Heart left ventricle (tissue), 16 donors: ENCODE measurements around the gene MSGN1. TPM values are rescaled to one million over a fixed set of nuclear protein-coding genes. Genes with fewer than 3 reads are reported as not detected.
A peak's percentile ranks its signal among the peaks of the same experiment; 100 is the strongest.

Source experiments
- ATAC-seq, 4 donors: fragments of 200-7000 bp; cut with Tn5 transposase; one replicate each; pipeline ENCODE4 v1.9.1; 2020 to 2022; ENCODE audit warnings: moderate library complexity in 4 of 4, mild to moderate bottlenecking in 3 of 4, moderate number of reproducible peaks in 1 of 4
- DNase-seq, 5 donors: peaks; one replicate each; pipeline ENCODE4 v3.0.0-alpha.2; 2020
- H3K27ac ChIP-seq, 12 donors: fragments of 200-600 bp; sonication (generic) in 4 of 12; one replicate each; pipeline versions ENCODE4 v1.5.0 to v1.8.0; 2016 to 2022; ENCODE audit warnings: mild to moderate bottlenecking in 2 of 12
- H3K27me3 ChIP-seq, 9 donors: fragments of 200-600 bp; sonication (generic) in 2 of 9; one replicate each; pipeline versions ENCODE4 v1.5.1 to v1.8.0; 2016 to 2022; ENCODE audit warnings: mild to moderate bottlenecking in 3 of 9
- H3K36me3 ChIP-seq, 9 donors: fragments of 200-600 bp; sonication (generic) in 2 of 9; one replicate each; pipeline versions ENCODE4 v1.5.0 to v1.8.0; 2018 to 2022; ENCODE audit warnings: mild to moderate bottlenecking in 2 of 9
- H3K4me1 ChIP-seq, 12 donors: fragments of 200-600 bp; sonication (generic) in 4 of 12; one replicate each; pipeline versions ENCODE4 v1.5.0 to v1.8.0; 2016 to 2022; ENCODE audit warnings: mild to moderate bottlenecking in 3 of 12
- H3K4me3 ChIP-seq, 12 donors: fragments of 200-600 bp; sonication (generic) in 4 of 12; one replicate each; pipeline versions ENCODE4 v1.5.0 to v1.8.0; 2017 to 2022; ENCODE audit warnings: mild to moderate bottlenecking in 9 of 12, moderate library complexity in 4 of 12
- H3K9me3 ChIP-seq, 12 donors: fragments of 200-600 bp; sonication (generic) in 4 of 12; one replicate each; pipeline versions ENCODE4 v1.5.0 to v1.8.0; 2016 to 2022; ENCODE audit warnings: mild to moderate bottlenecking in 1 of 12
- CTCF ChIP-seq, 12 donors: fragments of 200-600 bp; sonication (generic) in 4 of 12; IDR thresholded peaks; one replicate each; pipeline versions ENCODE4 v1.5.0 to v1.8.0; 2018 to 2022; ENCODE audit warnings: antibody characterized with exemption in 12 of 12, mild to moderate bottlenecking in 5 of 12
- POLR2A ChIP-seq, 2 donors: fragments of 450-650 bp; IDR thresholded peaks; one replicate each; pipeline ENCODE4 v1.6.1; 2017; ENCODE audit warnings: antibody characterized with exemption in 2 of 2, mild to moderate bottlenecking in 2 of 2, moderate library complexity in 2 of 2
- WGBS, 4 donors: extraction: QIAGEN DNeasy Blood & Tissue Kit in 2 of 4; methylation state at CpG; one replicate each; pipeline versions ENCODE4 v1.1.5 to v1.1.7; 2013 to 2018; 5-methylcytosine and 5-hydroxymethylcytosine counted together
- intact Hi-C, 10 donors: fragments of 100-400 bp; cut with DNase I; formaldehyde crosslinking; loops; one replicate each; pipeline versions ENCODE4 v1.11.1 to v1.14.2; 2022
- polyA plus RNA-seq, 2 donors: library from polyadenylated mRNA; stranded (reverse); fragments of 200-250 nt; gene quantifications; one replicate each; pipeline ENCODE4 v1.2.3, GENCODE V29; 2013
- total RNA-seq, 9 donors: library from RNA; depleted of rRNA in 2 of 9; stranded (reverse); fragments of >200 nt in 2 of 9; fragmentation: NEBNext Ultra II Directional in 3 of 9; extraction: Animal tissue kit (Norgen Biotek cat#: 25700) in 3 of 9; gene quantifications; one replicate each; pipeline versions ENCODE4 v1.1.0 to v1.2.4, GENCODE V29; 2016 to 2023
- donor health status: ischemic (EF 13 %, LVEDD 7.1; RV severe dilation, severe dysfunction).
- donor health status: healthy with polysubstance abuse.
- donor health status: DM: no; HTN: yes; CAD: no.
- donor health status: DM: no; HTN: no; CAD: no.
- donor health status: ischemic (EF 25% LVEDD 6.9; RV normal size, moderate dysfunction).
- donor health status: ischemic (EF 25% LVEDD 5.7; RV mildly dilated, moderate dysfunction).
- donor health status: healthy.
- donor health status: DM: yes; HTN: yes; CAD: no.
- donor health status: ischemic (EF 35%, LVEDD 5.7; RV mildly dilated, moderate dysfunction).
- donor health status: nonischemic (EF 11% LVEDD 7.7; RV severe dilation, severe dysfunction).
- donor health status: DM: yes; HTN: yes; CAD: no.
- donor health status: PGD.
- donor health status: ischemic (EF 29% LVEDD 5.4; RV normal size, mild dysfunction).
- donor health status: nonischemic (EF 23%, LVEDD 6.1; RV moderate dilation, normal function).

The MSGN1 gene
- total and polyA plus RNA-seq, 11 donors, result not detected

- Histone ChIP-seq H3K9me3 (no peaks in the 10 kb centered on the region), H3K4me1 (peaks cover 0 to 6% (median 0%) of the 10 kb centered on the region in 12 donors), H3K36me3 (no peaks in the 10 kb centered on the region), H3K27ac (no peak overlapping the region), H3K4me3 (no peak overlapping the region), H3K27me3 (no peaks in the 10 kb centered on the region)
- ATAC-seq (no peak), DNase-seq (no peak)
- intact Hi-C loops, result no loop called here
- 85 to 94% (median 87%) methylated on average over 2 of the region's 2 CpGs for WGBS, 4 donors
- TF ChIP-seq POLR2A (IDR thresholded peaks at IDR 0.05) (no peak), CTCF (IDR thresholded peaks at IDR 0.05) (no peak)
These were observed 31.0 kb downstream of the MSGN1 start for GRCh38 chr2:17847236-17847635.

GRCh38 chr2:17849275-17849674 lies 33.0 kb downstream of the MSGN1 start:
- no peak overlapping the region for H3K4me3 ChIP-seq
- H3K4me1 ChIP-seq, result peaks cover 0 to 6% (median 0%) of the 10 kb centered on the region in 12 donors
- ATAC-seq (peak in 2 of 4 donors; percentile 36 to 48), DNase-seq (no peak)
- no peaks in the 10 kb centered on the region for H3K36me3 ChIP-seq
- 62 to 79% (median 72%) methylated on average over 5 of the region's 5 CpGs for WGBS, 4 donors
- intact Hi-C loops, result no loop called here
- TF ChIP-seq POLR2A (IDR thresholded peaks at IDR 0.05), result no peak
- no peak overlapping the region for H3K27ac ChIP-seq
- no peaks in the 10 kb centered on the region for H3K27me3 ChIP-seq
- H3K9me3 ChIP-seq, result no peaks in the 10 kb centered on the region

- ATAC-seq, result no peak
- no peak for DNase-seq
- intact Hi-C loops, result loop anchor here (2.0 to 10.0 kb wide), 8 partner anchors 297 to 529 kb away; no protein-coding TSS in a partner anchor
- TF ChIP-seq POLR2A (IDR thresholded peaks at IDR 0.05) (no peak), CTCF (IDR thresholded peaks at IDR 0.05) (no peak)
- H3K4me3 ChIP-seq, result no peak overlapping the region
- H3K9me3 ChIP-seq, result no peaks in the 10 kb centered on the region
- H3K4me1 ChIP-seq, result peaks cover 0 to 6% (median 0%) of the 10 kb centered on the region in 12 donors
- H3K36me3 ChIP-seq, result no peaks in the 10 kb centered on the region
- no peak overlapping the region for H3K27ac ChIP-seq
- WGBS, 4 donors, result 88 to 92% (median 90%) methylated on average over 4 of the region's 4 CpGs
- H3K27me3 ChIP-seq, result no peaks in the 10 kb centered on the region
These were observed 33.9 kb downstream of the MSGN1 start for GRCh38 chr2:17850151-17850550.

GRCh38 chr2:17851731-17852585 lies 35.7 kb downstream of the MSGN1 start:
- Histone ChIP-seq H3K36me3 (no peaks in the 10 kb centered on the region), H3K27me3 (peaks cover 0 to 5% (median 0%) of the 10 kb centered on the region in 9 donors), H3K4me3 (no peak overlapping the region), H3K9me3 (no peaks in the 10 kb centered on the region), H3K4me1 (peaks cover 0 to 6% (median 0%) of the 10 kb centered on the region in 12 donors), H3K27ac (no peak overlapping the region)
- 41 to 48% (median 42%) methylated on average over 7 to 9 of the region's 9 CpGs for WGBS, 4 donors
- TF ChIP-seq POLR2A (IDR thresholded peaks at IDR 0.05), result no peak
- TF ChIP-seq CTCF (IDR thresholded peaks at IDR 0.05), result peak; percentile 72 to 90 (median 88)
- DNase-seq, result peak in 4 of 5 donors; percentile 33 to 58 (median 47)
- intact Hi-C loops, result loop anchor here (1.0 to 10.0 kb wide), 10 partner anchors 295 to 527 kb away; no protein-coding TSS in a partner anchor
- ATAC-seq, result peak; percentile 49 to 84 (median 73)
